GM21737 (cell line): ENCODE data around the gene RFX8.

ENCODE experiments used
- ATAC-seq: cut with Tn5 transposase; IDR thresholded peaks from one replicate; pipeline ENCODE4 v1.9.1; 2021; ENCODE audit warnings: mild to moderate bottlenecking, moderate library complexity; ENCODE audit not compliant: unreplicated experiment

Gene RFX8

DNA sequence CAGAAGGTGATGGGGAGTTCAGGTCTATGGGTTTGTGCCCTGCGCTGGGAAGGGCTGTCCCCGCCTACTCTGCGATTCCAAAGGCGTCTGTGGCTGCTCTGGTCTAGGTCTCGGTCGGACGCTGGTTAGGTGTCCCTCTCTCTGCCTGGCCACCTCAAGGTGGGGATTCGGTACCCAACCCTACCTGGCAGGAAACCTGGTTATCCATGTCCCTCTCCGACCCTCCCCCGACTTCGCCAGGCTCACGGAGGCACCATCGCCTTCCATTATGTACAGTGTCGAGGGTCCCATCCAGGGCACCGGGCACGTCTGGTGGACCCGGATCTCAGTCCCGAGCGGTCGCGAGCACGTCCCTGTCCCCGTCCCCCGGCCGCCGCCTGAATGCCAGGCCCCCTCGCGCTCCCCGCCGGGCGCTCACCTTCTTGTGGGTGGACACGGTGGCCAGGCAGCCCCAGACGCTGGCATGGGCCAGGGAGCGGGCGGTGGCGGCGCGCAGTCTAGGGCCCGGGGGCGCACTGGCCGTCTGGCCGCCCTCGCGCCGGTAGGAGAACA is 88.2 kb downstream of the RFX8 start:
- ATAC-seq: no peak

DNA sequence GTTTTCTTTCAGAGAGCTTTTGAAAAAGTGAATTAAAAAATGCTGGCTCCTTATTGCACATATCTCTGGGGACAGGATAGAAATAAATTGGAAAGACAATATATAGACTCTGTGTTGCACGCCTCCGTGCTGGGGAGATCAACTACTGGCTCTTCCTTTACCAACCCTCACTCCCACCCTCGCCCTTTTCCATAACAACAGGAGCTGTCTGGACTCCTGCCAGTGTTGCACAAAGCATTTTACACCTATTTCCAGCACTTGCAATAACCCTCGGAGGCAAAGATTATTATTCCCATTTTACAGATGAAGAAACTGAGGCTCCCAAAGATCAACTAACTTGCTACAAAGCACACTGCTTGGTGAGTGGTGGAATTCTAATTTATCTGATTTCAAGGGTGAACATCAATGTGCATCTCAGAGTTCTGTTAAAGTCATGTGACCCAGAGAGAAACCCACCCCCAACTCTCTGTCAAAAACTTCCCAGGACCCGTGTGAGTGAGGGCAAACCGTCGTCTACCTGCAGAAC is 91.8 kb downstream of the RFX8 start:
- ATAC-seq: no peak

DNA sequence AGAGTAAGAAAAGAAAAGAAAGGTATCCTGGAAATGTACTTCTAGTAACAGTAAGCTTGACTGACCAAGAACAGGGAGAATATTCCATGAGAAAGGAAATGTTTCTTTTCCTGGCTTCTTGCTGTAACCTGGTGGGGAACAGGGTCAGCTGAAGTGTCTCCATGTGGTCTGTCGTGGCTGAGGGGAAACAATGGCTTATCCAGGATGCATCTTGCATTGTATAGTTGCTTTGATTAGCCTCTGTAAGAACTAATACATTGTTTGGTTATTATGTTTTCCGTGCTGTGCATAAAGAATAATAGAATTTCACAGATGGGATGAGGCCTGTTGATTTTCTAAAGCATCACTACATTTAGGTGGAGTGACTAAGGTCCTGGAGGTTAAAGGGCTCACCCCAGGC is 92.5 kb downstream of the RFX8 start:
- no peak for ATAC-seq

DNA sequence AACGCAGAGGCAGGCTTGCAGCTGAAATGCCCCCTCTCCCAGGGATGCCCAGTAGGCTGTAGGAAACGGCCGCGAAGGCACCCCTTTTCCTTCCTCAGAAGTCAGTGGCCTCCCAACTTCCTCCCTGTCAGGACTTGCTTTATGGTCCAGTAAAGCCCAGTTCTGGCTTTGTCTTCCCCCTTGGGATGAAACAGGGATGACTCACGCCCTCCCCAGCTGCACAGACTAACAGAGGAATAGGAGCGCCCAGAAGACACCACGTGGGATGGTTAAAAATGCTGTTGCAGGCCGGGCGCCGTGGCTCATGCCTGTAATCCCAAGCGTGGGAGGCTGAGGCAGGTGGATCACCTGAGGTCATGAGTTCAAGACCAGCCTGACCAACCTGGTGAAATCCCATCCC is 94.5 kb downstream of the RFX8 start:
- ATAC-seq: no peak

DNA sequence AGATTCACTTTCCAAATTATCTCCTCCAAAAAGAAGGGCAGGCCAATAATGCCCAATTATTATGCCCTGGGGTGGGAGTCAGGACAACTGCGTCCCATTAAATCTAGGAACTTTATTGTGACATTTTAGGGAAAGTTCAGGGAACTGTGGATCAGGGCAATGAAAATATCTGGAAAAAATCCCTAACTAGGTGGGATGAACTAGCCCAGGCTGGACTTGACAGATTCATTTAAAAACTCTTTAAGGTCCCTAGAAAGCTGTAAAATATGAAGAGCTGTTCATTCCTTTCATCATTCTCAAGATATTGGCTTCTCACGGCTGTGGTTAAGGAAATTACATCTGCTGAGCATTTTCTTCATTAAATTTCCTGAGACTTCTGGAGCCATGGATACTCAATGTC is 95.8 kb downstream of the RFX8 start:
- ATAC-seq: no peak

DNA sequence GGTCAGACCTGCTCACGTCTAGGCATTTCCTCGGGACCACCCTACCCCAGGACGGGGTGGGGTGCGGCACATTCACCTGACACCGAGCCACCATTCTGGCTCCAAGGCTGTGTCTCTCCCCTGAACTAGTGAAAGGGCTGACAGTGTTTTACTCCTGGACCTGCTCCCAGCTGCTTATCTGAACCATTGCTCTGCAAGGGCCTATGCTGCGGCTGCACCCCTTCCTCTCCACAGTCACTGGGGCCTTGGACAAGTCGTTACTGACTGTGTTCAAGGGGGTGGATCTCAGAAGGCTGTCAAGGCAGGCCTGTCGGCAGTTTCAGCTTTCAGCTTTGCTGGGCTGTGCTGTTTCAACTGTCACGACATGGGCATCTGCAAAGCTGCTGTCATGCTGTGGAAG is 99.3 kb downstream of the RFX8 start:
- no peak for ATAC-seq

DNA sequence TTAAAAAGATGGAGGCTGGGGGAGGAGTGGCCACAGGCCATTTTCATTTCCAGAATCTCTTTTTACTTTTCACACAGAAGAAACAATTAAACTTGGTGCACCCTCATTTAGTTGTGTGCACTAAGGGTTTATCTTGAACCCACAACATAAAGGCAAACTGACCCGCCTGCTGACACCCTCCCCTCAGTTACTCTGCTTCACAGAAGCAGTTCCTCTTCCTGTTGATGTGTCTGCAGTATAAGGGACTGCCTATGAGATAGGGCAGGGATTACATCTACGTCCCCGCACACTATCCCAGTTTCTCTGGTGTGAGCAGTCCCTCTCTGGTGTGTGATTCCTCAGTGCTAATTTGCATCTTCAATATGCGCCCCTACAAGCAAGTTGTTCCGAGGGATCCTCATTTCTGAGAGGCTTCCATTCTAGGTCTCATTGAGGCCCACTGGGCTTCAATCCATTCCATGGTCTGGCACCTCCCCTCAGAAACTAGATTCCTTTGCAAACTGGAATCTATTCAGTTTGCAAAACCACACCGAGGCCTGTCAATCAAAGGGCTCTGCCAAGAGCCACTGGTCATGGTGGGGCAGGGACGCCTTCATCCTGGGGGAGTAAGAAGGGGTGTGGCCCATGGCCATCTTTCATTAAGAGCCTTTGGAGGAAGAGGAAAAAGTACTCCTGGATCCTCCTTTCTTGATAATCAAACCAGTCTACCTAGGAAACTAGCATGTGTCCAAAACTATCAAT is 99.9 kb downstream of the RFX8 start:
- no peak for ATAC-seq

DNA sequence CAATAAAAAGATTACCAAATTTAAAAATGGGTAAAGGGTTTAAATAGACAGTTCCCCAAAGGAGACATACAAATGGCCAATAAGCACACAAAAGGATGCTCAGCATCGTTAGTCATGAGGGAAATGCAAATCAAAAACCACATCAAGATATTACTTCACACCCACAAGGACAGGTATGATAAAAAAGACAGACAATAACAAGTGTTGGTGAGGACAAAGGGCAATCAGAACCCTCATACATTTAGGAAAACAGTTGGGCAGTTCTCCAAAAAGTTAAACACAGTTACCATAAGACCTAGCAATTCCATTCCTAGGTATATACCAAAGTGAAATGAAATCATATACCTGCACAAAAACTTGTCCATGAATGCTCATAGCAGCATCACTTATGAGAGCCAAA is 102.1 kb downstream of the RFX8 start:
- no peak for ATAC-seq

DNA sequence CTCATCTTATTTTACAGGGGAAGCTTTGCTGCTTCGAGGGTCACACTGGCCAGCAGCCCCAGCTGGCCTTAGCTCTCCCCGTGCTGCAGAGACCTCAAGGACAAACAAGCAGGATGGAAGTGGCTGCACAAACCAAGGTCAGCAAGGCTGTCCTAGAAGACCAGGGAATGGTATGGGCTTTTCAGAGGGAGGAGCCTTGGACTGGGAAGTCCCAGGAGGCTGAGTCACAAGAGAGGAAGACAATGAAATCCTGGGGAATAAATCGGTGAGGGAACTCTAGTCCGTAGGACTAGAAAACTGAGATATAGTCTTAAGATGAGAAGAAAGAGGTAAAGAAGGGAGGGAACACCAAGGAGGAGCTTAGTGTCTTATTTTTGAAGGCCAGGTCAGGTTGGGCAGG is 103.3 kb downstream of the RFX8 start:
- no peak for ATAC-seq

DNA sequence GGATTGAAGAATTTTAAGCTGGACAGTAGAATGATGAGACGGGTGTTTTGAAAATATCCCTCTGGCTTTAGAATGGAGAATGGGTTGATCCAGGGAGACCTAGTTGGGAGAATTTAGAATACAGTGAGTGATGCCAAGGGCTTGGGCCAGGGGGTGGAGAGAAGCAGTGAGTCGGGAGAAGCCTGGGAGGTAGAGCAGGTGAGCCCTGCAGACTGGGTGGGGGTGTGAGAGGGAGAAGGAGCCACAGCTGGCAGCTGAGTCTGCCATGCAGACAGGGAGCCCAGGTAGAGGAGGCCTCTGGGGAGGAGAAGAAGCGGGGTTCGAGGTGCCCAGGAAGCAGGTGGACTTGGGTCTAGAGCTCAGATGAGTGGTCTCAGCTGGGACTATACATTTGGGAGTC is 105.8 kb downstream of the RFX8 start:
- ATAC-seq: no peak

DNA sequence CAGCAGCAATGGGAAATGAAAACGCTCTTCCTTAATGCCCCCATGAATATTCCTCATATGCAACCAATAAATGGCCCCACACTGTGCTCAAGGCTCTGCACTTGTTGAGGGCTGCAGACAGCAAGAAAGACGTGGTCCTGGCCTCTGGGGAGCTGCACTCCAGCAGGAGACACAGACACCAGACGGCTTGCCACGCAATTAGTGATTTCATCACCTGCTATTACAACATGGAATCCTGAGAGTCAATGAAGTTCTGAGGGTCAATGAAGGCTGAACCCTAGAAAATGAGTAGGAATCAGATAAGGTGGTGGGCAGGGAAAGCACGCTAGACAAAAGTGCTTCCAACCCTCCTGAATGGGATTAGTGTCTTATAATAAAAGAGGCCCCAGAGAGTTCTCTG is 106.5 kb downstream of the RFX8 start:
- no peak for ATAC-seq

DNA sequence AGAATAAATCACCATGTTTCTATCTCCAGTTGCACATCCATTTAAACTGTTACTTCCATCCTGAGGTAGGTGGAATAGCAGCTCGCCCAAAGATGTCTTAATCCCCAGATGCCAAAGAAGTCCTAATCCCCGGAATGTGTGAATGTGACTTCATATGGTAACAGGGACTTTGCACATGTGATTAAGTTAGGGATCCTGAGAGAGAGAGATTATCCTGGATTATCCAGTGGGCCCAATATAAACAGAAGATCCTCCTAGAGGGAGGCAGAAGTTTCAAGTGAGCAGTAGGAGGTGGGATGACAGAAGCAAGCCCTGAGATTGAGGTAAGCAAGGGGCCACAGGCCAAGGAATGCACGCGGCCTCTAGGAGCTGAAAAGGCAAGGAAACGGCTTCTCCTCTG is 107.4 kb downstream of the RFX8 start:
- no peak for ATAC-seq

DNA sequence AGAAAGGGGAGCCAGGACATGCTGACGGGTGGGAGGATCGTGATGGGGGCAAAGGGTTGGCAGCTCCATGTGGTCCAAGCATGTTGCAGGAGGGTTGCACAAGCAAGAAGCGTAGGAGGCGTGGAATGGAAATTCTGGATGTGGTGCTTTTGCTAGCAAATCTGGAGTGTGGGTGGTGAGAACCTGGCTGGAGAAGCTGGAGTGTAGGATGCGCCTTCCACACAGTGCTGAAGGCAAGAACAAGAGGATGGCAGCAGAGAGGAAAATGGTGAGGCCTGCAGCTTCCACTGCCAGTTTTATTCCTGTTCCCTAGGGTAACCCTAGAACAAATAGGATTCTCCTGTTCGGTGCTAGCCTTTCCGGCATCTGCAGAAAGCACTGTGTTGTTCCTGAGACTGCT is 110.0 kb downstream of the RFX8 start:
- no peak for ATAC-seq

DNA sequence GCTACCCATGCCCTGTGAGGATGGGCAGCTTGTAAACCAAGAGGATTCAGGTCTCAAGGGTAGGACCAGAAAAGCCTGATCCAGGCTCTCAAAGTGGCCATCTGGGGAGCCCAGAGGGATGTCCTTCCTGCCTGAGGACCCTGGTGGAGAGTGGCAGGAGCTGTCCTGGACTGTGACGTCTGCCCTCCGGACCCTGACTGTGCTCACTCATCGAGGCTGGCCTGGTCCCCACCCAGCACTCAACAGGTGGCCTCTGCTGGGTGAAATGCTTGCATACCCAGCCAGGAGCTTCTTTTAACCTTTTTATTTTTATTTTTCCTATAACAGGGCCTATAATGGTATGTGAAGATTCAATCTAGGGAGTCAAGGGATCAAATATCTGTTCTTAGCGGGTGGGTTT is 112.1 kb downstream of the RFX8 start:
- no peak for ATAC-seq

DNA sequence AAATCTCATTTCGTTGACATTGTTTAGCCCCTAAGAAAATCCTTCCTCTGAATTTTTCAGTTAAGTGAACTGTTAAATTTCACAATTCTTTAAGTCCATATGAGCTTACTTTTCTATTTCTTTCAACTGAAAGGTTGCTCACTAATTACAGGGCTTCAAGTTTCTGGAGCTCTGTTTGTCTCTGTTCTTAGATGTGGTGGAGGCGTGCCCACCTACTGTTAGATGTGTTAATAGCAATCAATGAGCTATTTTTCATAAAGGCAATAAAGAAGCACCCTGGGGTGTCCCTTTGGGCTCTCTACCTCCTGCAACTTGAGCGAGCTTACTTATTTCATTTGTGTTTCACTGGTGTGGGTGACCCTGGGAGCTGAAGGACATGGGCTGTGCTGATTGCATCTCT is 112.6 kb downstream of the RFX8 start:
- ATAC-seq: no peak

DNA sequence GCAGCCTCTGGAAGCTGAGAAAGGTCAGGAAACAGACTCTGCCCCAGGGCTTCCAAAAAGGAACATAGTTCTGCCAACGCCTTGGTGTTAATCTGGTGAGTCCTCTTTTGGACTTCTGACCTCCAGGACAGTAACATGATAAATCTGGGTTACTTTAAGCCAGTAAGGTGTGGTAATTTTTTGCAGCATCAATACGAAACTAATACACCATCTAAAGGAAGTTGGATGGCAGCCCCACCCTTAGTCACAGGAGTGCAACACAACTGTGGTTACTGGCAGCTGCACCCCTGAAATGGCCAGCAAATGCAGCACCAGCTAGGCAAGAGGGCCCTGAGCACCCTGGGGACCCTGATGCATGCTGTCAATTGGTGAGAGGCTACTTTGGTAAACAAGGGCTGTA is 113.4 kb downstream of the RFX8 start:
- ATAC-seq: no peak

DNA sequence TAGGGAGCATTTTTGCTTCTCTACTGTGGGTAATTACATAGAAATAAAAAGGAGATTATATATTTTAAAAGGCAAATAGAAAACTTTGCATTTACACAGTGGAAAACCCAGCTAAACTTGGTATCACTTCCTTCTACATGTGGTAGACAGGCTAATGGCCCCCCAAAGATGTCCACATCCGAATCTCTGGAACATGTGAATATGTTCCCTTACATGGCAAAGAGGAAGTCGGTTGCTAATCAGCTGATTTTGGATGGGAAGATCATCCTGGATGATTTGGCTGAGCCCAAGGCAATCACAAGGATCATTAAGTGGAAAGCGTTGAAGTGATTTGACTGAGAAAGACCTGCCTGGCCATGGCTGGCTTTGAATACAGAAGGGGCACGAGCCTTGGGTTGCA is 113.8 kb downstream of the RFX8 start:
- ATAC-seq: no peak

DNA sequence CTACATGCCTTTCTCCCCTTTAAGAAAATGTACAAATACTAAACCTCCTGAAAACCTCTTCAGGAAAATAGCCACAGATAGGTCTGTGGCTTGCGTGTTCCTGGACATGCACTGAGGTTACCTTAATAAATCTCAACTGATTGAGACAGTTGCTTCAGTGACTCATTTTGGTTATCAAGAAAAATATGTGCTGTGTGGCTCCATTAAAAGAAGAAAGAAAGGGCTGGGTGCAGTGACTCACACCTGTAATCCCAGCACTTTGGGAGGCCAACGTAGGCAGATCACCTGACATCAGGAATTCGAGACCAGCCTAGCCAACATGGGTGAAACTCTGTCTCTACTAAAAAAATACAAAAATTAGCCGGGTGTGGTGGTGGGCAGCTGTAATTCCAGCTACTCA is 114.7 kb downstream of the RFX8 start:
- ATAC-seq: no peak

DNA sequence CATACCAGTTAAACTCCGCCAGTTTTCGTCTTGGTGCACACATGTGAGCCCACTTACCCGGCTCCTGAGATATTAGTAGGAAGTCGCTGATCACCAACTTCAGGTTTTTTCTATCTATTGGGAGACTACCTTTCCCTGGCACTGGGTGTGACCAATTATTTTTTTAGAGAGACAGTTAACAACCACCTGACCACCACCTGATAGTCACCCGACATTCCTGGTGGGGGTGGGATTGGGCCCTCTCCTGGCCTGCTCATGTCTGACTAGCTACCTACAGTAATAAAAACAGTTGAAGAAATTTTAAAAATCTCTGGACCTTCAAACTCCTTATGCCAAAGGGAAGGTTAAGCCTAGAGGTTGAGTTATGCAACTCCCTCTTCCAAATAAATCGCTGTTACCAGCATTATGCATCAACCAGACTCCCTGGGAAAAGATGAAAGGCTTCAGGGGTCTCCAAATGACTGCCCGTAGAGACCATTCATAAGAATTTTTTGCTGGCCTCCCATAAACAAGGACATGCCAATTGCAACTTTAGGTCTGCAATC is 115.4 kb downstream of the RFX8 start:
- no peak for ATAC-seq

DNA sequence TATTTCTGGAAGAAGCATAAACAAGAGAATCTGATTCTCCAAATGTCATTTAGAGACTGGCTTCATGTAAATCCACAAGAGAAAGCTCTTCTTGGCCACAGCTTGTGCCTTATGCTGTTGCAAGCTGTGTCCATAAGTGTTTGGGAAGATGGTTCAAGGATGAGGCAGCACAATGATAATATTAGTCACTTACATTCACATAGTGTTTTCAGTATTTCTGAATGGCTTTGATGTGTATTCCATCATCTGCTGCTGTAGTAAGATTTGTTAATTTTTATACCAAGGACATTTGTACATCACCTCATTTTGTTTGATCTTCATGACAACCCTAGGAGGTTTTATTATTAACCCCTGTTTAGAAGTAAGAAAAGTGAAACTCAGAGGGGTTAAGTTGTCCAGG is 117.5 kb downstream of the RFX8 start:
- no peak for ATAC-seq

DNA sequence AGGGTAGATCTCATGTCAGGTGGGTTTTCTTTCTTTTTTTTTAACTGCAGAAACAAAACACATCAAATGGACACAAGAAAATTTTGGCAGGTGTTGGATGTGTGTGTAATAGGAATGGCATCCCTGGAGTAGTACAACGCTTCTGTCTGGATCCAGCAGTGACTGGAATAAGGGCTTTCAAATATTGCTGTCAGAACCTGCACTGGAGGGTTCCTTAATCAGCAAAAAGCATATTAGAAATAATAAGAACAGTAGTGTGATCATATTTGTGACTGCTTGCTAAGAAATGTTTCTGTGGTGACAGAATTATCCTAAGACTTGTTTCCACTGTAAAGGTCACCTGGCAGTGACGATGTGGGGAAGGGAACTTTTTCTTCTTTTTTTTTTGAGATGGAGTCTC is 118.4 kb downstream of the RFX8 start:
- ATAC-seq: no peak

DNA sequence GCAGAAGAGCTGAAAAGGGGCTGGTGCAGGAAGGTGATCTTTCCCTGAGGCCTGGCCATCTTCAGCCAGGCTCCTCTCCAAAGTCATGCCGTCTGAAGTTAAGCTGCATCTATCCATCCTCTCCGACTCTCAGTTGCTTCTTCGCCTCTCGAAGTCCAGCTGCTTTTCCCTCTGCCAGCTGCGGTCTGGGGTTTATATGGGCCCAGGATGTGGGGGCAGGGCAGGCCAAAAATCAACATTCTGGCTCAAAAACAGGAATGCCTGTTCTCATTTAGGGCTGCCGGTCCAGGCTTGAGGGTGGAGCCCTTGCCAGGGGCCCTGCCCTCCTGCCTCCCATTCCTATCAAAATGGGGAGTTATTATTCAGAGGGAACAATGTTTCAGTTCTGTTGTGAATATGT is 118.9 kb downstream of the RFX8 start:
- no peak for ATAC-seq
